ENCODE results near the gene FBXO47. TPM values are rescaled to one million over a fixed set of nuclear protein-coding genes. Genes with fewer than 3 reads are reported as not detected.

Gene FBXO47
- total RNA-seq, 1 donor from 2014 or later: not detected

Other genes with a start within 250 kb of the FBXO47 start
- gene CISD3, start 237.1 kb downstream of the FBXO47 start, total RNA-seq (ENCODE audit: insufficient read depth, low replicate concordance): 2.2 TPM
- 7.0 TPM for gene PCGF2, start 219.1 kb downstream of the FBXO47 start, total RNA-seq (ENCODE audit: insufficient read depth, low replicate concordance)
- gene PSMB3, start 214.7 kb downstream of the FBXO47 start, total RNA-seq (ENCODE audit: insufficient read depth, low replicate concordance): 97.7 TPM
- gene PIP4K2B, start 167.8 kb downstream of the FBXO47 start, total RNA-seq (ENCODE audit: insufficient read depth, low replicate concordance): 48.6 TPM
- 17.6 TPM for gene CWC25, start 142.1 kb downstream of the FBXO47 start, total RNA-seq (ENCODE audit: insufficient read depth, low replicate concordance)
- gene RPL23, start 113.7 kb downstream of the FBXO47 start, total RNA-seq (ENCODE audit: insufficient read depth, low replicate concordance): 1,829 TPM
- gene LASP1, start 97.3 kb downstream of the FBXO47 start, total RNA-seq (ENCODE audit: insufficient read depth, low replicate concordance): 266 TPM
- 9.9 TPM for gene PLXDC1, start 184.2 kb upstream of the FBXO47 start, total RNA-seq (ENCODE audit: insufficient read depth, low replicate concordance)
- 2.6 TPM for gene ARL5C, start 198.8 kb upstream of the FBXO47 start, total RNA-seq (ENCODE audit: insufficient read depth, low replicate concordance)
- 4.8 TPM for gene CACNB1, start 230.3 kb upstream of the FBXO47 start, total RNA-seq (ENCODE audit: insufficient read depth, low replicate concordance)
- gene RPL19, start 232.9 kb upstream of the FBXO47 start, total RNA-seq (ENCODE audit: insufficient read depth, low replicate concordance): 1,371 TPM

All from umbilical cord (tissue), 1 donor.